ELR (cell line): ENCODE measurements around the gene THAP4.
A peak's percentile ranks its signal among the peaks of the same experiment; 100 is the strongest.
"Not testable (repeated sequence)": the region's sequence is repeated elsewhere in the genome, so short reads cannot be mapped to it uniquely, and the experiment has no call there.

Experiments used
- DNase-seq: peaks from one replicate; pipeline ENCODE4 v3.0.0-alpha.2; 2015; ENCODE audit warnings: low read depth

THAP4 gene

GRCh38 chr2:241665731-241666440, 28.9 kb upstream of the THAP4 start:
- DNase-seq = no peak

GRCh38 chr2:241662731-241663130, 25.8 kb upstream of the THAP4 start:
- not testable (repeated sequence) for DNase-seq

DNA sequence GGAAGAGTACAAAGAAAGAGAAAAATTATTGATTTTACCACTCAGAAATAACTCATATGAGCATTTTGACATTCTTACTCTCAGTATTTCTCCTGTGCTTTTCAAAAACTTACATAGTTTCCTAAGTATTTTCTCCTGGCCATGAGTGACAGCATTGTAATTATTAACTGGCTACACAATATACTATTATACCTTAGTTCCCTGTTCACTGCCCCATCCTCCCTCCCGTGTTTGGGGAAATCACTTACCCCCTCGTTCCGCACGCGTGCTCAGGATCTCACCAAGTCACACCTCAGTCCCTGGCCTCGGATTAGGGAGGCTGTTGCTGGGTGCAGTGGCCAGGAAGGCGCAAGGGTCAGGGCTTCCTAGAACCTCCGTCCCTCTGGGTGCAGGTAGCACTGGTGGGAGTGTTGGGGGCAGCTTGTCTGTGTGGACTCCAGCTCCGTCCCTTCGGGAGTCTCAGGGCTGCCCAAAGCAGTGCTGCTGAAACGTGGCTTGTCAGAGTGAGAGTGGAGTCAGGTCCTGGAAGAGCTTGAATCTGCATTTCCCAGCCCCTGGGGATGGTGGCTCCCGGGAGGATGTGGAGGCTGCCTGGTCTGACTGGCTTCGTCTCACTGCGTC, 23.7 kb upstream of the THAP4 start:
- no peak for DNase-seq

DNA sequence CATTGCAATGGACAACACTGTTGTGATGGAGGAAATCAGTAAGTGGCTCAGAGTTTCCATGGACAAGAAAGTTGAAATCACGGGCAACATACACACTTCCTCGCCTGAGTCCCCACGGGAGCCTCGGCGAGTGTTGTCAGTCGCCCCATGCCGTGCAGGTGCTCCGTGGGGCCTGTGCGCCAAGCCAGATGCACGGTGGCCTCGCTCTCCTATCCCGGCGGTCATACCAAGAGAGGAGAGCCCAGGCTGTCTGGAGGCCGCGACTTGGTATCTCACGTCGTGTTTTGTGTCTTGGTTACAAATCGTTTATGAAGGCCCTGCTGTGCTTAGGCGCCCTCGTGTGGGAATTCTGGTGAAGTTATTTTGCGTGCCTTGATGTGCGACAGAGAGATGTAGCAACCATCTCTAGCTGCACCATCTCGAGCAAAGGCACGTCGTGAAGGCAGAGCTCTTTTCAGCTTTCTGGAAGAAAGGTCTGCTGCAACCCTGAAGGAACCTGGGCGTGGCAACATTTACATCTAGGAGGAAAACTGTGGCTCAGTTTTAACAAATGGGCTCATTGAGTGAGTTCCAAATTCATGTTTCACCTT, 22.3 kb upstream of the THAP4 start:
- DNase-seq = peak; percentile 63

DNA sequence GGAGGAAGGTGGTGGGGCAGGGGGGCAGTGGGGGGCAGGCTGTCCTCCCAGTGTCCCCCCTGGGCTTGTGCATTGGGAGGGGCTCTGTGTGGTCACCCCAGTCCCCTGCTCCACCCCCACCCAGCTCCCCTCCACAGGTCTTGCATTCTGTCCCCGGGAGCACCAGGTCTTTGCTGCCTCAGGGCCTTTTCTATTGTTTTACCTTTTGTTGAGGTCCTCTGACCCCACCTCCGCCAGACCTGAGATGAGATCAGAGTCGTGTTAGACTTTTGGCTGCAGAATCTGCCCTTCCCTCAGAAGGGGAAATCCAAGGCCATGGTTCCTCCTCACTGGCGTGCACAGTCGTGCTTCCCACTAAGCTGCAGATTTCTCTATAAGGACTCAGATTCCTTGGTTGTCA, 21.3 kb upstream of the THAP4 start:
- no peak for DNase-seq

GRCh38 chr2:241657786-241658254, 20.9 kb upstream of the THAP4 start:
- no peak for DNase-seq

DNA sequence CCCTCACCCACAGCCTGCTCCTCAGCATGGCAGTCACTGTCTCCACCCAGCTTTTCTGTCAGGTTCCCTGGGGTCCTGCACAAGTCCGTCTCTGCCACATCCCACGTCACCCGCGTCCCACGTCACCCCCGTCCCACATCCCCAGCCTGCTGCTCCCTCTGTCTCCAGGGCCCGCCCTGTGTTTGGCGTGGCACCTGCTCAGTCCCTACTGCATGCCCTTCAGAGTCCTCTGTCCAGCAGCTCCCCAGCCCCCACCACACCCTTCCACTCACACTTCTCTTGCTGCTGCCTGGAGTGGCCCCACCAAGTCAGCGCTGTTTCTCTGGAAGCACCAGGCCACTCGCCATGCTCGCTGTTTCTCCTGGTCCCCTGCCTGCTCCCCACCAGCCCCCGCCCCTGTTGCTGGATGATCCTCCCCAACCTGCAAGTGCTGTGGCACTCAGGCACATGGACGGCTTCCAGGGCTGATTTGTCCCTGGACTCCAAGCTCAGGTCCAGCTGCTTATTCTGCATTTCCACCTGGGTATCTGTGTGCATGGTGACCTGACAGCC, 19.3 kb upstream of the THAP4 start:
- no peak for DNase-seq

GRCh38 chr2:241655516-241656189, 18.7 kb upstream of the THAP4 start:
- no peak for DNase-seq

GRCh38 chr2:241654551-241654950, 17.6 kb upstream of the THAP4 start:
- DNase-seq = no peak

DNA sequence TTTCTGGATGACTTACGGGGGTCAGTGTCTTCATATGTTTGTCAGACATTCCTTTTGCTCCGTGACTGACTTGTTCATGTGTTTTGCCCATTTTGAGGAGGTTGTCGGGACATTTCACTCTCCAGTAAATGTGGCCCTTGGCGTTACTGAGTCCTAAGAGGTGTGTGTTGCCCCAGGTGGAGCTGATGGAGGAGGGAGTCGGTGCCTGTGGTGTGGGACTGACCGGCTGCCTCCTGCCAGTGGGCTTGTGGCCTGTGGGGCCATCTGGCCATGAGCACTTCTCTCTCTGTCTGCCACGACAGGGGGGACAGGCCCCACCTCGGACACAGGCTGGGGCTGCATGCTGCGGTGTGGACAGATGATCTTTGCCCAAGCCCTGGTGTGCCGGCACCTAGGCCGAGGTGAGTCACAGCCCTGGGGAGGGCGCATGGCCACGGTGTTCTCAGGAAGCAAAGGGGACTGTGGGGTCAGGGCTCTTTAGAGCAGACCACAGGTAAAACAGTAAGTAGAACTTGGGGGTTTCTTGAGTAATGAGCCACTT, 16.3 kb upstream of the THAP4 start:
- DNase-seq = no peak

DNA sequence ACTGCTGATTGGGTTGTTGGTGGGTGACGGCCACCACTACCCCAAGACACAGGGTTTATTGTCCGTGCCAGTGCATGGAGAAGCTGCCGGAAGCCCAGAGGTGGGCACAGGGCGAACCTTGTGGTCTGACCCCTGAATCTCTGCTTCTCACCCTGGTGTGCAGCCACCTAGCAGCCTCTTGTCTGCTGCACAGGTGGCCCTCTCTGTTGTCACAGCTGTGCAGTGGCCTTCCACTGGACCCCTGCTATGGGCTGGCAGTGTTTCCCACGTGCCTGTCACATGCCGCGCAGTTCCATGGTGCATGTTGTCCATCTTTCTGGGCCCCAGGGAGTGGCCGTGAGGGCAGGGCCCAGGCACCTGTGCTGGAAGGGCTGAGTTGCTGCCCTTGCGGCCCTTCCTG, 15.8 kb upstream of the THAP4 start:
- no peak for DNase-seq

DNA sequence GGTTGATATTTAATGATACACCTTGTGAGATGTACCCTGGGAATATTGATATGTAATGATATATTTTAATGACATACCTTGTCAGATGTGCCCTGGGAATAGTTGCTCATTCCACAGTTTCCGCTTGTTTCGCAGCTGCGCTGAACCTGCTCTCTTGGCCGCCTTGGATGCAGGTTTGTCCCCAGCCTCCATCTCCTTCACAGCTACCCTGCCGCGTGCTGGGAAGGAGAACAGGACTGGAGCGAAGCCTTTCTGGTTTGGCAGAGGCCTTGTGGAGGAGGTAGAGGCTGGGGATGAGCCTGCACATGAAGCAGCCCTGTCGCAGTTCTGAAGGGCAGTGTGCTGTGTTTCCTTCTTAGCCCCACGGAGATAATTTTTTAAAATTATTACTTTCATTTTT, 15.2 kb upstream of the THAP4 start:
- no peak for DNase-seq

DNA sequence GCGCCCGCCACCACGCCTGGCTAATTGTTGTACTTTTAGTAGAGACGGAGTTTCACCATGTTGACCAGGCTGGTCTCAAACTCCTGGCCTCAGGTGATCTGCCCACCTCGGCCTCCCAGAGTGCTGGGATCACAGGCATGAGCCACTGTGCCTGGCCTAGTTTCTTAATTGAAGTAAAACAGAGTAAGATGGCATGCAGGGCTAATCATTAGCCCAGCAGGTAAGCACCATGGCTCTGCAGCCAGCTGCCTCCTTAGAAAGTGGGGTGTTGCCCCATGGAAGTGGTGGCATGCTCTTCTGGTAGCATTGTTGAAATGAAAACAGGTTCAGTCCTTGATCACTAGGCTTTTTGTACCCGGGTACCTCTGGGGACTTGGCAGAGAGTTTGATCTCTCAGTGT, 13.0 kb upstream of the THAP4 start:
- no peak for DNase-seq

- DNase-seq = no peak
Measured at GRCh38 chr2:241649404-241649803, 12.4 kb upstream of the THAP4 start.

DNA sequence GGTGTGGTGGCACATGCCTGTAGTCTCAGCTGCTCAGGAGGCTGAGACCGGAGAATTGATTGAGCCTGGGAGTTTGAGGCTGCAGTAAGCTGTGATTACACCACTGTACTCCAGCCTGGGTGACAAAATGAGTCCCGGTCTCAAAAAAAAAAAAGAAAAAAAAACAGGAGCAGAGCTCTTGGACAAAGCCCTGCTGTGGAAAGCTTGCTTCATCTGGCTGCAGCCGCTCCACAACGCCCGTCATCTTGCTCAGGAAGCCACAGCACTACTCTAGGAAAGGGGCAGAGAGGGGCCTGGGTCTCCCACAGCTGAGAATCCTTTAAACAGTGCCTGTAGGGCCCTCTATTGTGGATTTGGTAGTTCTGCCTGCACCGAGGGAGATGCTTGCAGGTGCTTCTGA, 11.5 kb upstream of the THAP4 start:
- no peak for DNase-seq

DNA sequence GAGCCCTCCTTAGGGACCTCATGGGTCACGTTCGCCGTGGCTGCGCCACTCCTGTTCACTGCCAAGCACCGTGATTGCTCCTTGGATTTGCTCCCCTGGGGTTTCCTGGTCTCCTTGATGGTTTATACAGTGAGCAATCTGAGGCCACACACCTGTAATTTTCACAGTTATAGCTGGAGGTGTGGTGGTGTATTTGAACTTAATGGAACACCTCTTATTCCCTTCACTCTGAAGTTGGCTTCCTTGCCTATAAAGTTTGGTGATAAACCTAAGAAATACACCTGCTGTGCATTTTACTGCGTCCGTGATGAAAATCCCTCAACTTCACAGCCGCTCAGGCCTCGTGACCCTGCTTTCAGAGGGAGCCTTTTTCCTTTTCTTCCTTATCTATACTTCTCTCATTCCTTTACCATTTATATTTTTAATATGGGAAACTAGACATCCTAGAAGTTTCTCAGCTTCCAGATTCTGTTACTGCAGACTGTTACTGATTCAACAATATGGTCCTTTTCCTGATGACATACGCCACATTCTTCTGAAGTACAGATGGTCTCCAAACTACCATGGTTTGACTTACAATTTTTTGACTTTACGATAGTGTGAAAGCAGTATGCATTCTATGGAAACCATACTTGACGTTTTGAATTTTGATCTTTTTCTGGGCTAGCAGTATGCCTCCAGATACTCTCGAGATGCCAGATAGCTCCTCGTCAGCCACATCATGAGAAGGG, 9.1 kb upstream of the THAP4 start:
- DNase-seq = no peak

DNA sequence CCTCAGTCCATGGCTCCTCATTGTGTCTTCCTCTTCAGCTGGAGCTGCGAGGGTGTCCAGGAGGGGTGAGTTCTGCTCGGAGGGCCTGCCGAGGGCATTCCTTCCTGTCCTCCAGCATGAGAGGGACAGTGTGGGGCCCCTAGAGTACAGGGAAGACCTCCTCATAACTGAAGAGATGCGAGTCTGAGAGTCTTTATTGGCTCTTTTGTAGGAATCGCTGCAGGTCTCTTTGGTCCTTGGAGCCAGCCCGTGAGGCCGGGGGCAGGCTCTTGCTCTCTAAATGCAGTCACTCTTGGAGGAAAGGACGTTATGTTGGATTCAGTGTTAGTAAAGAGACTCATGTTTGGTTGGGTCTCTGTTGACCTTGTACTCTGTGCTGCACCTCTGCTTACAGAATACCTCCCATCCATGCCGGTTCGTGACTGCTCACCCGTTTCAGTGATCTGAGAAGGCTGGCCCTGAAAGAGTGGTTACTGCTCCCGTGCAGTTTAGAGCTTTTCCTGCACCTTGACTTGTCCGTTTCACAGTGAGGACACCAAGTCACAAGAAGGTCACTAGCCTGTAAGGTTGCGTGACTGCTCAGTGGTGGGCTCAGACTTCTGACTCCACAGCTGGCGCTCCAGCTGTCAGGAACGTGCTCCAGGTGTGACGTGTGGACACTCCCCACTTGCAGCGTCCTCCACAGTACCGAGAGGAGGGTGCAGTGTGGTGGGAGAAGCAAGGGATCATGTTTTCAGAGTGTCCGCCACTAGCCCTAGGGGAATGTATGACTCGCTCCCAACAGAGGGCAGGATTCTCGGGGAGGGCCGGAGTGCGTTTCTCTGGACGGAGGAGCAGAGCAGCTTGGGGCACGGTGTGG, 8.3 kb upstream of the THAP4 start:
- DNase-seq = no peak

GRCh38 chr2:241641631-241642030, 4.7 kb upstream of the THAP4 start:
- no peak for DNase-seq

DNA sequence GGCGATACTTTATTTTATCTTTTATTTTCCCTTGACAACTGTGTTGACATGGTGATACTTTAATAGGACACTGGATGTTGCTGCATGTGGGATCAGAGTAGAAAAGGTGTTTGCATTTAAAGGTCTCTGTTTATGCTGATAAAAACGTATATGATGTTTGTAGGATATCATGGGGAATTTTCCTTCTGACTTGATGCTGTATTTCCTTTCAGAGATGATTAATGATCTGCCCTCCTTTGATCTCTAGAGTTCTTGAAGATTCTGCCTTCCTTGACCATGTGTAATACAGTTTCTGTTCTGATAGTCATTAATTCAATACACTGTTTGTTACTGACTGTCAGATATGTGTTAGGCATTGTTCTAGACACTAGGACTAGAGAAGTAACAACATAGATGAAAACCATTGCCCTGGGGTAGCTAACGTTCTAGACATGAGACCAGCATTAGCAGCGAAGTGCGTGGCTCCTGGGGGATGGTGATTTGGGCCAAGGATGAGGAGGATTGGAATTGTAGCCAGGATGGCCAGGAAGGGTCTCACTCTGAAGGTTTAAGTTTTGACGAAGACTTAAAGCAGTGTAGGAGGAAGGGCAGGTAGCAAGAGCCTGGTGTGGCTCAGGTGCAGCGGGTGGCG, 3.3 kb upstream of the THAP4 start:
- no peak for DNase-seq

DNA sequence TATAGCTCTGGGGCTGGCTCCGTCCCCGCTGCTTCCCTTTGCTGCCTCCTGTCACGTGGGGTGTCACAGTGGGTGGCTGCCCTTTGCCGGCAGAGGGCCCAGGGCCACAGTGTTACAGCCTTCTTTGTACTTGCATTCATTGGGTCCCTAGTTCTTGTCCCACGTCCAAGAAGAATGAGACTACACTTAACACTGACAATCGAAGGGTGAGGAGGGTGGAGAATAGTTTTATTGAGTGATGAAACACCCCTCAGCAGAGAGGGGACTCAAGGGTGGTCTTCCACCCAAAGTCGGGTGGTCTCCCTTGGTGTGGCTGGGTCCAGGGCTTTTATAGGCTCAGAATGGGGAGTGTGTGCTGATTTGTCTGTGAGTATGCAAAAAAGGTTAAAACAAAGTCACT, 2.4 kb upstream of the THAP4 start:
- DNase-seq = no peak
